H1 (cell line): ENCODE results near the gene PAQR5. TPM values are rescaled to one million over a fixed set of nuclear protein-coding genes. Genes with fewer than 3 reads are reported as not detected.

Experiments
- CTCF ChIA-PET: fragments of 300-600 bp; sonication (Branson Sonifier 250); formaldehyde crosslinking; loops from one replicate; lab custom pipeline; 2021; ENCODE audit not compliant: partially characterized antibody; lab: Charles Lee
- POLR2A ChIA-PET: fragments of 300-600 bp; sonication (Branson Sonifier 250); formaldehyde crosslinking; loops from one replicate; lab custom pipeline; 2021; ENCODE audit warnings: inconsistent platforms; ENCODE audit not compliant: partially characterized antibody; lab: Charles Lee
- DNase-seq, 2 experiments: peaks; one replicate each; pipeline versions ENCODE4 v3.0.0 to v3.0.0-alpha.2; 2010 to 2022; ENCODE audit warnings: low spot score in 2 of 2, low read depth in 1 of 2, mixed read lengths in 1 of 2
- FAIRE-seq: peaks from 2 replicates; lab custom pipeline; 2011; peaks lifted over from hg19 to GRCh38; lab: Jason Lieb, UNC
- H2AFZ ChIP-seq: 2 replicates; pipeline ENCODE4 v1.8.1; 2012; ENCODE audit warnings: low read length, inconsistent platforms
- H2AK5ac ChIP-seq: 2 replicates; pipeline ENCODE4 v1.6.1; 2013; ENCODE audit warnings: low read depth, low read length
- H2BK120ac ChIP-seq: replicated peaks from 2 replicates; pipeline ENCODE3; 2013; ENCODE audit warnings: low read depth, low read length, inconsistent platforms
- H2BK12ac ChIP-seq: 2 replicates; pipeline ENCODE4 v1.6.1; 2013; ENCODE audit warnings: low read depth, low read length
- H2BK15ac ChIP-seq: 2 replicates; pipeline ENCODE4 v1.6.1; 2013; ENCODE audit warnings: low read length
- H2BK20ac ChIP-seq: 2 replicates; pipeline ENCODE4 v1.6.1; 2013; ENCODE audit warnings: low read length
- H2BK5ac ChIP-seq: 2 replicates; pipeline ENCODE4 v1.6.1; 2013; ENCODE audit warnings: low read depth, low read length
- H3K14ac ChIP-seq: 2 replicates; pipeline ENCODE4 v1.6.1; 2013; ENCODE audit warnings: inconsistent platforms; ENCODE audit not compliant: insufficient read length
- H3K18ac ChIP-seq: 2 replicates; pipeline ENCODE4 v1.6.1; 2013; ENCODE audit warnings: low read length; ENCODE audit errors: extremely low read depth
- H3K23ac ChIP-seq: 2 replicates; pipeline ENCODE4 v1.6.1; 2013; ENCODE audit warnings: inconsistent platforms; ENCODE audit not compliant: insufficient read length
- H3K23me2 ChIP-seq: 2 replicates; pipeline ENCODE4 v1.6.1; 2013; ENCODE audit warnings: low read depth, low read length
- H3K27ac ChIP-seq: 2 replicates; pipeline ENCODE4 v1.6.1; 2011; ENCODE audit warnings: low read depth, low read length, inconsistent platforms
- H3K27me3 ChIP-seq, 4 experiments: replicated peaks in 1 of 4; 1 replicate in 1 of 4; 2 replicates in 3 of 4; pipeline versions ENCODE4 v1.6.1 to v1.8.1; 2011 to 2013; ENCODE audit warnings: low read length in 3 of 4, mild to moderate bottlenecking in 3 of 4, inconsistent platforms in 2 of 4, mixed read lengths in 2 of 4, moderate library complexity in 1 of 4; ENCODE audit not compliant: control insufficient read depth in 3 of 4, insufficient read depth in 3 of 4; ENCODE audit errors: extremely low read depth in 1 of 4
- H3K36me3 ChIP-seq, 4 experiments: 2 replicates each; pipeline versions ENCODE4 v1.6.1 to v1.8.1; 2011 to 2013; ENCODE audit warnings: mild to moderate bottlenecking in 4 of 4, low read length in 3 of 4, moderate library complexity in 2 of 4, control low read depth in 1 of 4, inconsistent platforms in 1 of 4; ENCODE audit not compliant: insufficient read depth in 4 of 4, control insufficient read depth in 2 of 4
- H3K4ac ChIP-seq: replicated peaks from 2 replicates; pipeline ENCODE3; 2013; ENCODE audit warnings: low read length, low read depth, mixed read lengths, inconsistent platforms; ENCODE audit not compliant: insufficient read length
- H3K4me1 ChIP-seq, 4 experiments: replicated peaks in 1 of 4; 1 replicate in 1 of 4; 2 replicates in 3 of 4; pipeline versions ENCODE4 v1.6.1 to v1.8.1; 2011 to 2013; ENCODE audit warnings: low read length in 3 of 4, inconsistent platforms in 2 of 4, mixed read lengths in 1 of 4; ENCODE audit not compliant: insufficient read depth in 4 of 4, control insufficient read depth in 3 of 4
- H3K4me2 ChIP-seq, 2 experiments: 2 replicates each; pipeline versions ENCODE4 v1.6.1 to v1.8.1; 2011 to 2013; ENCODE audit warnings: low read depth in 2 of 2, low read length in 2 of 2, control low read depth in 1 of 2, inconsistent platforms in 1 of 2, mild to moderate bottlenecking in 1 of 2; ENCODE audit not compliant: insufficient read depth in 1 of 2
- H3K4me3 ChIP-seq, 4 experiments: fragments of 200-600, 300-600 bp in 1 of 4; sonication (generic), shearing (Covaris generic), sonication (Bioruptor Twin) in 1 of 4; 2 replicates each; pipeline versions ENCODE4 v1.5.1 to v1.8.1; 2011 to 2016; ENCODE audit warnings: low read length in 4 of 4, low read depth in 3 of 4, control low read depth in 2 of 4, inconsistent platforms in 2 of 4, mild to moderate bottlenecking in 2 of 4, mixed read lengths in 1 of 4, moderate library complexity in 1 of 4; ENCODE audit not compliant: insufficient read depth in 2 of 4; ENCODE audit errors: extremely low read depth in 1 of 4
- H3K56ac ChIP-seq: replicated peaks from 2 replicates; pipeline ENCODE3; 2013; ENCODE audit warnings: low read depth, mild to moderate bottlenecking, mixed read lengths, low read length, inconsistent platforms; ENCODE audit not compliant: insufficient read length
- H3K79me1 ChIP-seq: 2 replicates; pipeline ENCODE4 v1.6.1; 2013; ENCODE audit warnings: low read depth, low read length, control low read depth
- H3K79me2 ChIP-seq, 2 experiments: 2 replicates each; pipeline versions ENCODE4 v1.6.1 to v1.8.1; 2012 to 2013; ENCODE audit warnings: low read length in 2 of 2, mild to moderate bottlenecking in 2 of 2, inconsistent platforms in 1 of 2; ENCODE audit not compliant: insufficient read depth in 2 of 2, control insufficient read depth in 1 of 2
- H3K9ac ChIP-seq, 4 experiments: replicated peaks in 1 of 4; 1 replicate in 1 of 4; 2 replicates in 3 of 4; pipeline versions ENCODE4 v1.6.1 to v1.8.1; 2011 to 2013; ENCODE audit warnings: low read depth in 3 of 4, low read length in 3 of 4, control low read depth in 2 of 4, mild to moderate bottlenecking in 2 of 4, moderate library complexity in 2 of 4, inconsistent platforms in 1 of 4; ENCODE audit errors: extremely low read depth in 1 of 4
- H3K9me3 ChIP-seq, 2 experiments: 2 replicates each; pipeline versions ENCODE4 v1.6.1 to v1.8.1; 2012 to 2013; ENCODE audit warnings: mild to moderate bottlenecking in 2 of 2, moderate library complexity in 2 of 2, control low read depth in 1 of 2, inconsistent platforms in 1 of 2, low read depth in 1 of 2, low read length in 1 of 2, mixed read lengths in 1 of 2; ENCODE audit not compliant: insufficient read depth in 2 of 2
- H4K20me1 ChIP-seq, 2 experiments: replicated peaks in 1 of 2; 2 replicates each; pipeline versions ENCODE3 to v1.8.1; 2011 to 2013; ENCODE audit warnings: inconsistent platforms in 2 of 2, low read length in 2 of 2, mild to moderate bottlenecking in 1 of 2; ENCODE audit not compliant: insufficient read depth in 2 of 2, control insufficient read depth in 1 of 2
- H4K5ac ChIP-seq: 2 replicates; pipeline ENCODE4 v1.6.1; 2013; ENCODE audit warnings: low read length, low read depth, mixed read lengths, inconsistent platforms; ENCODE audit not compliant: insufficient read length
- H4K8ac ChIP-seq: 2 replicates; pipeline ENCODE4 v1.8.0; 2013; ENCODE audit warnings: mild to moderate bottlenecking, moderate library complexity, low read length, inconsistent platforms; ENCODE audit not compliant: insufficient read depth; ENCODE audit errors: extremely low read depth
- H4K91ac ChIP-seq: replicated peaks from 2 replicates; pipeline ENCODE3; 2013; ENCODE audit warnings: low read length, mixed read lengths, inconsistent platforms; ENCODE audit not compliant: insufficient read length
- BCL11A ChIP-seq, 2 experiments: IDR thresholded peaks; one replicate each; pipeline ENCODE4 v1.6.1; 2011; ENCODE audit warnings: low read depth in 2 of 2, low read length in 2 of 2, mild to moderate bottlenecking in 2 of 2
- BRCA1 ChIP-seq: IDR thresholded peaks from 2 replicates; pipeline ENCODE4 v1.6.1; 2012; ENCODE audit warnings: low read depth, low read length, improper control_type of control experiment
- CBX5 ChIP-seq: fragments of 300-800, 300-1000 bp; sonication (generic); IDR thresholded peaks from 2 replicates; pipeline ENCODE4 v1.7.1; 2016; ENCODE audit warnings: antibody characterized with exemption, low read length, low read depth
- EGR1 ChIP-seq: IDR thresholded peaks from 2 replicates; pipeline ENCODE4 v1.6.1; 2011; ENCODE audit warnings: low read depth, low read length, borderline replicate concordance
- KDM5A ChIP-seq: fragments of 200-600 bp; IDR thresholded peaks from 2 replicates; pipeline ENCODE4 v1.7.1; 2012; ENCODE audit warnings: mild to moderate bottlenecking, low read length, inconsistent platforms, mixed read lengths
- POLR2A ChIP-seq, 2 experiments: IDR thresholded peaks; 1 replicate in 1 of 2; 2 replicates in 1 of 2; pipeline ENCODE4 v1.6.1; 2011; ENCODE audit warnings: low read depth in 2 of 2, low read length in 2 of 2, mild to moderate bottlenecking in 2 of 2; ENCODE audit errors: control extremely low read depth in 1 of 2
- POU5F1 ChIP-seq: IDR thresholded peaks from 2 replicates; pipeline ENCODE4 v1.6.1; 2011; ENCODE audit warnings: low read depth, mild to moderate bottlenecking, low read length, moderate library complexity
- RBBP5 ChIP-seq: IDR thresholded peaks from 2 replicates; pipeline ENCODE4 v1.7.1; 2012; ENCODE audit warnings: low read depth, mild to moderate bottlenecking, inconsistent platforms, low read length, moderate library complexity, borderline replicate concordance
- RFX5 ChIP-seq: IDR thresholded peaks from 2 replicates; pipeline ENCODE4 v1.6.1; 2011; ENCODE audit warnings: low read depth, low read length, improper control_type of control experiment, borderline replicate concordance
- RXRA ChIP-seq: IDR thresholded peaks from 2 replicates; pipeline ENCODE4 v1.6.1; 2011; ENCODE audit warnings: low read depth, mild to moderate bottlenecking, low read length, moderate library complexity; ENCODE audit not compliant: insufficient read depth
- SAP30 ChIP-seq: fragments of 300-600 bp; sonication (generic); IDR thresholded peaks from 2 replicates; pipeline ENCODE4 v1.7.1; 2012; ENCODE audit warnings: low read length, moderate library complexity, mild to moderate bottlenecking, inconsistent platforms; ENCODE audit not compliant: insufficient read depth, insufficient replicate concordance
- SUZ12 ChIP-seq: fragments of 200-600 bp; sonication (generic); IDR thresholded peaks from 2 replicates; pipeline ENCODE4 v1.6.1; 2012; ENCODE audit warnings: mild to moderate bottlenecking, inconsistent platforms, low read length, moderate library complexity, mixed read lengths
- YY1 ChIP-seq: IDR thresholded peaks from 2 replicates; pipeline ENCODE4 v1.6.1; 2011; ENCODE audit warnings: low read depth, mild to moderate bottlenecking, low read length
- WGBS, 2 experiments: shearing (Covaris generic) in 1 of 2; methylation state at CpG; one replicate each; pipeline versions ENCODE4 v1.1.6 to v1.1.7; 2013 to 2015; ENCODE audit warnings: low lambda C conversion rate in 2 of 2, mixed read lengths in 2 of 2, inconsistent platforms in 1 of 2, low coverage in 1 of 2, missing lambda C conversion rate in 1 of 2; ENCODE audit not compliant: insufficient replicate concordance in 2 of 2, insufficient coverage in 1 of 2, insufficient read length in 1 of 2; ENCODE audit errors: extremely low coverage in 1 of 2, missing lambda C conversion rate in 1 of 2; 5-methylcytosine and 5-hydroxymethylcytosine counted together
- polyA plus RNA-seq, 7 experiments: library from polyadenylated mRNA; depleted of rRNA in 3 of 7; stranded (reverse) in 5 of 7; unstranded in 2 of 7; fragments of >200 nt in 5 of 7; fragments of 200-250 nt in 2 of 7; gene quantifications; 1 replicate in 5 of 7; 2 replicates in 1 of 7; 4 replicates in 1 of 7; pipeline versions ENCODE4 v1.2.1 to v1.2.3, GENCODE V29; 2011 to 2013; ENCODE audit warnings: missing spikeins in 2 of 7, mixed read lengths in 2 of 7
- total RNA-seq: library from RNA; stranded (reverse); fragmentation: NEBNext Ultra II Directional; extraction: Animal tissue kit (Norgen Biotek cat#: 25700); gene quantifications from 2 replicates; pipeline ENCODE4 v1.2.1, GENCODE V29; 2021
- TF ChIP-seq, protein P1 (sequence below): IDR thresholded peaks from 2 replicates; pipeline ENCODE4 v1.6.1; 2012; ENCODE audit warnings: inconsistent platforms

Gene PAQR5
- total and polyA plus RNA-seq, 2 of the 8 experiments (the other 6 are each of a cell fraction or from before 2014, with no cell fraction given), result 8.7 to 18.1 TPM

GRCh38 chr15:69388260-69388705 lies 89.6 kb downstream of the PAQR5 start:
- CTCF ChIA-PET, result interaction anchor here (1.1 to 1.7 kb wide), 5 partner anchors 8 to 351 kb away, joined by 3 to 7 read pairs (median 4); no protein-coding TSS in a partner anchor
- Histone ChIP-seq H3K27ac (no peak overlapping the region), H3K36me3 (peaks cover 0 to 5% (median 0%) of the 10 kb centered on the region in 4 experiments; a peak in 1 of 8 replicates), H2AFZ (no peak overlapping the region), H2BK120ac (no peak overlapping the region), H3K18ac (no peak overlapping the region), H2BK5ac (peak overlapping the region; percentile 12; the same call in 1 of the 2 replicates), H3K4me1 (no peaks in the 10 kb centered on the region; a peak in 1 of 7 replicates), H4K8ac (no peak overlapping the region), H3K23me2 (peaks cover 7% of the 10 kb centered on the region; the same call in 1 of the 2 replicates), H2AK5ac (no peak overlapping the region), H3K4me3 (no peak overlapping the region; a peak in 1 of 8 replicates), H3K27me3 (no peaks in the 10 kb centered on the region), H2BK20ac (no peak overlapping the region), H2BK15ac (no peak overlapping the region), H3K14ac (no peak overlapping the region), H3K4me2 (no peak overlapping the region), H3K23ac (no peak overlapping the region), H3K9ac (no peak overlapping the region), H4K20me1 (peaks cover 0 to 7% of the 10 kb centered on the region in 2 experiments), H4K5ac (no peak overlapping the region), H3K79me1 (no peaks in the 10 kb centered on the region), H3K4ac (no peak overlapping the region), H3K56ac (no peak overlapping the region), H3K79me2 (no peaks in the 10 kb centered on the region), H4K91ac (no peak overlapping the region), H3K9me3 (peaks cover 0 to 2% of the 10 kb centered on the region in 2 experiments; a peak in 1 of 4 replicates), H2BK12ac (no peak overlapping the region)
- 89% methylated on average over 6 of the region's 6 CpGs; no CpG with 5 or more reads in 1 of the 2 experiments for WGBS, 2 experiments
- POLR2A ChIA-PET, result interaction anchor here (1.4 to 1.6 kb wide), 2 partner anchors 13 to 63 kb away, joined by 4 read pairs; no protein-coding TSS in a partner anchor
- DNase-seq (no peak), FAIRE-seq (no peak)
- TF ChIP-seq BRCA1, result no peak
- TF ChIP-seq BCL11A (IDR thresholded peaks at IDR 0.05; ENCODE audit: low read depth in 2 of 2, low read length in 2 of 2), result no peak
- no peak for TF ChIP-seq SAP30
- no peak for TF ChIP-seq POLR2A (IDR thresholded peaks at IDR 0.05; ENCODE audit: control extremely low read depth in 1 of 2, low read depth in 2 of 2, low read length in 2 of 2)
- no peak for TF ChIP-seq POU5F1
- no peak for TF ChIP-seq RFX5
- TF ChIP-seq RXRA, result no peak
- TF ChIP-seq, protein P1, sequence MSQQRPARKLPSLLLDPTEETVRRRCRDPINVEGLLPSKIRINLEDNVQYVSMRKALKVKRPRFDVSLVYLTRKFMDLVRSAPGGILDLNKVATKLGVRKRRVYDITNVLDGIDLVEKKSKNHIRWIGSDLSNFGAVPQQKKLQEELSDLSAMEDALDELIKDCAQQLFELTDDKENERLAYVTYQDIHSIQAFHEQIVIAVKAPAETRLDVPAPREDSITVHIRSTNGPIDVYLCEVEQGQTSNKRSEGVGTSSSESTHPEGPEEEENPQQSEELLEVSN, result no peak
- TF ChIP-seq KDM5A, result no peak
- TF ChIP-seq RBBP5, result no peak
- no peak for TF ChIP-seq CBX5
- no peak for TF ChIP-seq SUZ12
- TF ChIP-seq YY1, result no peak
- TF ChIP-seq EGR1, result no peak
